ENCODE results near the gene ARHGAP22.

Gene ARHGAP22

GRCh38 chr10:48605786-48606529 is 1.1 kb upstream of the ARHGAP22 start:
- Histone ChIP-seq H3K4me3 (replicated peaks; ENCODE audit: insufficient read depth, low read length) (no peak overlapping the region), H3K27ac (replicated peaks) (no peak overlapping the region), H3K27me3 (ENCODE audit: insufficient read depth, poor library complexity, severe bottlenecking) (peaks cover 8% of the 10 kb centered on the region)
- DNase-seq (ENCODE audit: low read depth in 1 of 2, low spot score in 1 of 2), result no peak
- TF ChIP-seq POLR2AphosphoS5 (IDR thresholded peaks at IDR 0.05; ENCODE audit: low read depth) (no peak), CTCF (IDR thresholded peaks at IDR 0.05; ENCODE audit: insufficient read depth, low read length) (no peak), SPI1 (IDR thresholded peaks at IDR 0.05; ENCODE audit: borderline replicate concordance, low read depth) (no peak), REST (IDR thresholded peaks at IDR 0.05; ENCODE audit: insufficient replicate concordance, low read depth) (no peak), GABPA (IDR thresholded peaks at IDR 0.05; ENCODE audit: low read depth) (no peak)

- peaks cover 8% of the 10 kb centered on the region for H3K27me3 ChIP-seq (ENCODE audit: insufficient read depth, poor library complexity, severe bottlenecking)
- H3K4me3 ChIP-seq (replicated peaks; ENCODE audit: insufficient read depth, low read length), result peak overlapping the region; percentile 34
- no peak for TF ChIP-seq REST (IDR thresholded peaks at IDR 0.05; ENCODE audit: insufficient replicate concordance, low read depth)
- TF ChIP-seq GABPA (IDR thresholded peaks at IDR 0.05; ENCODE audit: low read depth), result no peak
- no peak for TF ChIP-seq CTCF (IDR thresholded peaks at IDR 0.05; ENCODE audit: insufficient read depth, low read length)
- no peak for TF ChIP-seq POLR2AphosphoS5 (IDR thresholded peaks at IDR 0.05; ENCODE audit: low read depth)
- no peak for TF ChIP-seq SPI1 (IDR thresholded peaks at IDR 0.05; ENCODE audit: borderline replicate concordance, low read depth)
- H3K27ac ChIP-seq (replicated peaks), result no peak overlapping the region
- DNase-seq (ENCODE audit: low read depth in 1 of 2, low spot score in 1 of 2), result no peak
Observed at GRCh38 chr10:48604039-48604990, 558 bp downstream of the ARHGAP22 start.

- Histone ChIP-seq H3K27ac (replicated peaks) (no peak overlapping the region), H3K4me3 (replicated peaks; ENCODE audit: insufficient read depth, low read length) (no peak overlapping the region), H3K27me3 (ENCODE audit: insufficient read depth, poor library complexity, severe bottlenecking) (peaks cover 8% of the 10 kb centered on the region)
- TF ChIP-seq REST (IDR thresholded peaks at IDR 0.05; ENCODE audit: insufficient replicate concordance, low read depth) (no peak), POLR2AphosphoS5 (IDR thresholded peaks at IDR 0.05; ENCODE audit: low read depth) (no peak), CTCF (IDR thresholded peaks at IDR 0.05; ENCODE audit: insufficient read depth, low read length) (no peak), GABPA (IDR thresholded peaks at IDR 0.05; ENCODE audit: low read depth) (no peak)
- DNase-seq (ENCODE audit: low read depth in 1 of 2, low spot score in 1 of 2), result no peak
Observed at GRCh38 chr10:48603421-48604038, 1.3 kb downstream of the ARHGAP22 start.
